Purkinje cell (primary cell): Measurements from ENCODE around the gene MPG. TPM values are rescaled to one million over a fixed set of nuclear protein-coding genes. Genes with fewer than 3 reads are reported as not detected.

Source experiments
- polyA plus RNA-seq: library from polyadenylated mRNA; unstranded; fragments of >200 nt; fragmentation: Nextera tagmentation; gene quantifications from 2 replicates; pipeline ENCODE4 v1.2.1, GENCODE V29; 2014

MPG gene, protein sequence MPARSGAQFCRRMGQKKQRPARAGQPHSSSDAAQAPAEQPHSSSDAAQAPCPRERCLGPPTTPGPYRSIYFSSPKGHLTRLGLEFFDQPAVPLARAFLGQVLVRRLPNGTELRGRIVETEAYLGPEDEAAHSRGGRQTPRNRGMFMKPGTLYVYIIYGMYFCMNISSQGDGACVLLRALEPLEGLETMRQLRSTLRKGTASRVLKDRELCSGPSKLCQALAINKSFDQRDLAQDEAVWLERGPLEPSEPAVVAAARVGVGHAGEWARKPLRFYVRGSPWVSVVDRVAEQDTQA
- polyA plus RNA-seq, result 2.1 and 5.7 TPM in 2 replicates

DNA sequence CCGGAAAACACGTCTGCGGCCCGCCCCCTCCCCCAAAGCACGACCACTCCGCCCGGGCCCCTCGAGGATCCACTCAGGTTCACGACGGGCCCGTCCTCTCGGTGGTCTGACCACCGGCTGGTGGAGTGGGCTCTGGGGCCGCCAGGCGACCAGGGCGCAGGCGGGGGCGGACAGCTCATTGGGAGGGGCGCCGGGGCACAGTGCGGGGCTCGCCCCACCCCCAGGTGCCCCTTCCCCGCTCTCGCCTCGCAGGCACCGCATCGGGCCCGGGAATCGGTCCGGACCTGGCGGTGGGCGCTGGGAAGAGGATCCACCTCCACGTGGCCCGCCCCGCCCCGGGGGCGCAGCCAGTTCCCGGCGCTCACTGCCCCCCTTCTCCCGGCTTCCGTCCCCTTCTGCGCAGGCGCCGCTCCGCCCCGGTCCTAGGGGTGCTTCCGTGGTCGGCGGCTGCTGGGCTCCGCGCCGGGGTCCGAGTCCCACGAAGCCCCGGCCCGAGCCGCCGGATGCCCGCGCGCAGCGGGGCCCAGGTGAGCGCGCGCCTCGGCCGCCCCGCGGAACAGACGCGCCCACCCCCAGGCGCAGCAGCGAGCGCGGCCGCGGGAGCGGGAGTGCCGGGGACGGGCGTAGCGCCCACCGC lies at the start of gene MPG:
TSS of gene MPG (plus strand) at position 419 of the 637 bp plus-strand sequence. CDS start at position 504, 85 bp downstream.

DNA sequence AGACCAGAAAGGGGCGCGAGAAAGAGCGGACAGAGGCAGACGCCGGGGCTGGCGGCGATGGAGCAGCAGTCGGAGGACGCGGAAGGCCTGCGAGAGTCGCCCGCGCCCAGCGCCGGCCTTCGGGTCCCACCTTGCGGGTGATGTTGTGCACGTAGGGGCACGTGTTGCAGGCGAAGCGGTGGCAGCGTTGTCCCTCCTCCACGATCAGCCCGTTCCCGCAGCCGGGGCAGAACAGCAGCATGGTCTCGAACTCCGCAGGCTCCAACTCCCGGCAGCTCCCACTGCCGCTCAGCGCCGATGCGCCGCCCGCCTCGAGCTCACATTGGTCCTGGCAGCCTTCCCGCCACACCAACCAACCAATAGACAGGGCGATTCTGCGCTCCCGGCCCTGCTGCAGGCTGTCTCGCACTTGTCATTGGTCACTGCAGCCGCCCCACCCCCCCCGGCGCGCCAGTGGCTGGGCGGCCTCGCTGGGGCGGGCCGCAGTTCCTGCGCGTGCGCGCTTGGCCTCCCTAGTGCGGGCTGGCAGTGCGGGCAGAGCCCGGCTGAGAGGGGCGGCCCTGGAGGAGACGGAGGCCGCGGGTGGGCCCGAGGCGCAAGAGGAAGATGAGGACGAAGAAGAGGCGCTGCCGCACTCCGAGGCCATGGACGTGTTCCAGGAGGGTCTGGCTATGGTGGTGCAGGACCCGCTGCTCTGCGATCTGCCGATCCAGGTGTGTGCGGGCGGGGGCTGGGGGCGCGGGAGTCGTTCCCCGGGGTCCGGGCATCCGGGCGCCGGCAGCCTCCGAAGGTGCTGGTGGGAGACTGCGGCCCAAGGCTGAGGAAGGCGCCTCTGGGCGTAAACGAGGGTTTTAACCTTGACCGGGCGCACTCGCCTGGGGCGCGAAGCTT lies 24.4 kb upstream of the MPG start, which contains the start of the genes POLR3K and SNRNP25:
TSS of gene POLR3K (minus strand) at position 263 of the 891 bp plus-strand sequence. CDS start at position 241, 22 bp downstream.
TSS of gene SNRNP25 (plus strand) at position 483 of the 891 bp plus-strand sequence. CDS start at position 672, 189 bp downstream.

DNA sequence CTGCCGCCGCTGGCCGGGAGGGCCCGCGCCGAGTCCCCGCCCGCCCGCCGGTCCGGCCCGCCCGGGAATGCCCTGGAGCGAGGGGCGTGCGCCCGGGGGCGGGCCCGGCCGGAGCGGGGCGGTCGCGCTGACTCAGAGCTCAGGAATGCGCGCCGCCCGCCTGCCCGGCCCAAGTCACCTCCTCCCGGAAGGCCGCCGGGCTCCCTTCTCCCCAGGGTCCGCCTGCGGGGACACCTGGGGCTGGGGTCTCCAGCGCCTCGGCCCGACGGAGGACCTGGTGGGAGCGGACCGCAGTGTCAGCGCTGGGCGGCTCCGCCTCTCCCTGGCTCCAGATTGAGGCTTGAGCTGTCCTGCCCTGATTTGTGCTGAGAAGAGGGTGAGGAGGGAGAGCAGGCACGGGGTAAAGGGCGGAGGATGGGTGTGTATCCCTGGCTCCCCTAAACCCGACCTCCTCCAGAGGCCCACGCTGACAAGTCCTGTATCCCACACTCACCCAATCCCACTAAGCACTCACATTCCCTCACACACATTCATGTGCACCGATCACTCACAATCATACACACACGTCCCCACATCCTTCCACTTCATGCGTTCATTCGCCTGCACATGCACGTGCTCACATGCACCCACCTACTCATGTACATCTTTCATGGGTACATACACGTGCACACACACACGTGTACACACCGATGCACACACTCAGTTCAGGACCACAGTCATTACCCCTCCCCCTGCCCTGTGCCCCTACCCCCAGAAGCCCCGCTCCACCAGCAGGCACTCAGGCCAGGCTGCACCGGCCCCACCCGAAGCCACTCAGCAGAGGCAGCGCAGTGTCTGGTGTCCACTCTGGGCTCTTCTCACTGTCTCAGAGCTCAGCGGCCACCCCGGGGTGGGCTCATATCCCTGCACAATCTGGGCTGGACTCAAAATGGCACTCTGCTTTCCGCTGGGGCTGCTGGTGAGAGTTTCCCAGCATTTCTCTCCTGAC lies 5.2 kb upstream of the MPG start, which contains the start of gene RHBDF1:
TSS of gene RHBDF1 (minus strand) at position 71 of the 988 bp plus-strand sequence. CDS start 7,616 bp downstream, outside the sequence.

Other genes starting within 250 kb of the MPG start
- 59.0 and 90.8 TPM in 2 replicates for gene POLR3K, start 24.6 kb upstream of the MPG start, polyA plus RNA-seq
- gene SNRNP25, start 24.4 kb upstream of the MPG start, polyA plus RNA-seq, result 61.9 and 74.7 TPM in 2 replicates
- gene RHBDF1, start 5.6 kb upstream of the MPG start, polyA plus RNA-seq, result 0.64 and 1.5 TPM in 2 replicates
- 1.3 and 2.8 TPM in 2 replicates for gene NPRL3, start 60.4 kb downstream of the MPG start, polyA plus RNA-seq
- not detected in 2 replicates for gene HBZ, start 74.4 kb downstream of the MPG start, polyA plus RNA-seq
- 0.55 TPM in 1 of 2 replicates, not detected in the other for gene HBM, start 87.8 kb downstream of the MPG start, polyA plus RNA-seq
- 1.9 and 48.0 TPM in 2 replicates for gene HBA2, start 94.7 kb downstream of the MPG start, polyA plus RNA-seq
- gene HBA1, start 98.5 kb downstream of the MPG start, polyA plus RNA-seq, result 99.3 and 127 TPM in 2 replicates
- 2.3 and 4.8 TPM in 2 replicates for gene HBQ1, start 102.2 kb downstream of the MPG start, polyA plus RNA-seq
- 17.1 and 24.7 TPM in 2 replicates for gene LUC7L, start 151.2 kb downstream of the MPG start, polyA plus RNA-seq
- gene FAM234A, start 156.6 kb downstream of the MPG start, polyA plus RNA-seq, result 6.5 and 10.2 TPM in 2 replicates
- 2.8 and 2.9 TPM in 2 replicates for gene RGS11, start 197.7 kb downstream of the MPG start, polyA plus RNA-seq
- gene ARHGDIG, start 202.4 kb downstream of the MPG start, polyA plus RNA-seq, result 2.6 and 15.2 TPM in 2 replicates
- 4.0 TPM in 1 of 2 replicates, not detected in the other for gene PDIA2, start 204.9 kb downstream of the MPG start, polyA plus RNA-seq